HG02973 (cell line): ENCODE measurements around the gene KAT14.
"Not testable (repeated sequence)": the region's sequence is repeated elsewhere in the genome, so short reads cannot be mapped to it uniquely, and the experiment has no call there.

Source experiments
- ATAC-seq: cut with Tn5 transposase; IDR thresholded peaks from one replicate; pipeline ENCODE4 v1.9.1; 2021; ENCODE audit warnings: moderate library complexity; ENCODE audit not compliant: unreplicated experiment

KAT14 gene

DNA sequence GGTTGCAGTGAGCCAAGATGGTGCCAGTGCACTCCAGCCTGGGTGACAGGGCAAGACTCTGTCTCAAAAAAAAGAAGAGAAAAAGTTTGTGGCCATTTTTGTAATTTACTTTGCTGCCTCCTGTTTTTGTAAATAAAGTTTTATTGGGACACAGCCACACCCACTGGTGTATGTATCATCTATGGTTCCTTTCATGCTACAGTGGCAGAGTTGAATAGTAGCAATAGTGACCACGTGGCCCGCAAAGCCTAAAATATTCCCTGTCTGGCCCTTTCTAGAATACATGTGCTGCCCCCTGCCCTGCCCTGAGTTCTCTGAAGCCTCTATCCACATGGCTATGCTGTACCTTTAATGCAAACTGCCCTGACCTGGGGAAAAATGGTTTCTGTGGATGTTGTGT is 75.3 kb downstream of the KAT14 start:
- ATAC-seq, result no peak

DNA sequence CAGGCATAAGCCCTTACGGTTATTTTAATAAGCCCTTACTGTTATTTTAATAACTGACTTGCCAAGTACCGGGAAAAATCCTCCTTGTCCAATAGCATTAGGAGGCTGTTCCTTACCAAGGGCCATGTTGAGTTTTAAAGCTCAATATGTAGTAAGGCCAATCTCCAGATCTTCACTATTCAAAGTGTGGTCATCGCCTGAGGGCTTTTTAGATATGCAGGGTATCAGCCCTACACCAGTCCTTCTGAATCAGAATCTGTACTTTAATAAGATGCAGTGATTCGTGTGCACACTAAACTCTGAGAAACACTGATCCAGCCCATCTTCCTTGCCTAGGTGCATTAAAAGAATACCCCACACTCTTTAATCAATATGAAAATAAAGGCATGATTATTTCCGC is 77.9 kb downstream of the KAT14 start:
- ATAC-seq, result no peak

DNA sequence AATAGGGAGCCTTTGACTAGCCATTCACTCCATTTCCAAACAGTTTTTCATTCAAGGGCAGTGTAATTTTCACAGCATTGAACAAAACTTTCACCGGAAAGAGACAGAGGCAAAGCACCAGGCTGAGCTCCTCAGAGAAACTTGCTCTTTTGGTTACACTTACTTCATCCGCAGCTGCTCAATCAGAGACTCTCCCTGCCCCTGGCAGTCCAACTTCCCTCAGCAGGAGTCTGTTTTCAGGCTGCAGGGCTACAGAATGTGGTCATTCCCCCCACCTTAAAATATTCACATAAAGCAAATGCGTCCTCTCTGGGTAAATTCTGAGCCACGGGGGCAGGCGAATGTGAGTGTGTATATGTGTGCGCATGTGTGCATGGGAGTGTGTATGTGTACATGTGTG is 80.6 kb downstream of the KAT14 start:
- no peak for ATAC-seq

DNA sequence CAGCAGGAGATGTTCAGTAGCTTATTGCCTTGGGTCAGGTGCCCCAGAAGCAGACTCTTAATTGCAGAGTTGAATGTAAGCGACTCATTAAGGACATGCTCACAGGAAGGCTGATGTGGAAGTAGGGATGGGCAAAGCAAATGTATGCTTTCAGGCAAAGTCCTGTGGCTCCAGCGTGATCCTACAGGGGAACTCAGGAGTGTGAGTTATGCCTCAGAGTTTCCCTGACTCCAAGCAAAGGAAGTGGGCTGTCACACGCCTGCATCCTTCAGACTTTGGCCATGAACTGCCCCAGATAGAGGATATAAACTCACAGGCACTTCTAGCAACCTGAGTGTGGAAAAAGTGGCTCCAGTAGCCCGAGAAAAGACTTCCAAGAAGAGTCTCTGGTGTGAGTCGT is 85.7 kb downstream of the KAT14 start:
- no peak for ATAC-seq

DNA sequence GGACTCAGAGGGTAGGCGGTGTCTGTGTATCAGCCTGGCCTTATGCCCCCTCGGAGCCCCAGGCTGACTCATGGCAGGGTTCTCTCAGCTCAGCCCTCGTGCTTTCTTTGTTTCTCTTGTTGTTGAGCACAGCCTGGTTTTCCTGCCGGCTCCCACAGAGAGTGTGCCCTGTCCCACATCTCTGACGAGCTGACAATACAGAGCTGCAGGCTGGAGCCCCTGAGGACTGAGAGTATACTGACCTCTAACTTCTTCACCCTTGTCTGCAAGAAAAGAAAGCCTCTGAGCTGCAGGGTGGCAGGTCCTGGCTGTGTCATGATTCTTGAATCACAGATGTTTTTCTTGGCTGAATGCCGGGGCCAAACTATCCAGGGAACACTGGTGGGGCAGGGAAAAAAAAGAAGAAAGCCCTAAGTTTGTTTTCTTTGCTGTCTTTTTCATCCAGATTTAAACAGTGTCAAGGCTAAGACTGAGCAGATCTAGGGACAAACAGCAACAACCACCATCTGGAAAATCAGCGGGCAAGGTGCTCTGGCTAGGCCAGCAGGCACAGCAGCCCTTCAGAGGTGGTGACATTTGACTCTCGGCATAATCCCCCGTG is 87.4 kb downstream of the KAT14 start:
- ATAC-seq, result no peak

GRCh38 chr20:18225632-18226031 is 88.0 kb downstream of the KAT14 start:
- ATAC-seq, result no peak

DNA sequence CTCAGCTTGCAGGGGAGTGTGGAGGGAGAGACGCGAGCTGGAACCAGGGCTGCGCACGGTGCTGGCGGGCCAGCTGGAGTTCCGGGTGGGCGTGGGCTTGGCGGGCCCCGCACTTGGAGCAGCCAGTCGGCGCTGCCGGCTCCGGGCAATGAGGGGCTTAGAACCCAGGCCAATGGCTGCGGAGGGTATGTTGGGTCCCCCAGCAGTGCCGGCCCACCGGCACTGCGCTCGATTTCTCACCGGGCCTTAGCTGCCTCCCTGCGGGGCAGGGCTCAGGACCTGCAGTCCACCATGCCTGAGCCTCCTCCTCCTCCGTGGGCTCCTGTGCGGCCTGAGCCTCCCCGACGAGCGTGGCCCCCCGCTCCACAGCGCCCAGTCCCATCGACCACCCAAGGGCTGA is 89.1 kb downstream of the KAT14 start:
- ATAC-seq, result not testable (repeated sequence)

- ATAC-seq, result no peak
Measured at GRCh38 chr20:18233408-18233943, 95.8 kb downstream of the KAT14 start.
